CD14-positive monocyte (primary cell): ENCODE data around the gene FAM50B. TPM values are rescaled to one million over a fixed set of nuclear protein-coding genes. Genes with fewer than 3 reads are reported as not detected.

Source experiments
- DNase-seq, 3 donors: peaks; one replicate each; pipeline ENCODE4 v3.0.0-alpha.2; 2011 to 2022
- H2AFZ ChIP-seq: 2 replicates; pipeline ENCODE4 v1.6.0; 2012; ENCODE audit warnings: mild to moderate bottlenecking, low read depth, low read length, inconsistent platforms; ENCODE audit not compliant: insufficient read depth, poor library complexity, severe bottlenecking
- H3K27ac ChIP-seq, 2 donors: 1 replicate in 1 of 2; 2 replicates in 1 of 2; pipeline ENCODE4 v1.5.1; 2012 to 2013; ENCODE audit warnings: low read length in 2 of 2, control low read depth in 1 of 2, inconsistent platforms in 1 of 2, low read depth in 1 of 2, mild to moderate bottlenecking in 1 of 2
- H3K27me3 ChIP-seq, 2 donors: one replicate each; pipeline versions ENCODE4 v1.6.0 to v1.6.1; 2011 to 2013; ENCODE audit warnings: low read length in 2 of 2; ENCODE audit not compliant: control insufficient read depth in 2 of 2, insufficient read depth in 2 of 2
- H3K36me3 ChIP-seq, 2 donors: replicated peaks in 1 of 2; 1 replicate in 1 of 2; 2 replicates in 1 of 2; pipeline versions ENCODE4 v1.5.1 to v1.6.1; 2012 to 2013; ENCODE audit warnings: low read length in 2 of 2, control low read depth in 1 of 2, inconsistent platforms in 1 of 2, mild to moderate bottlenecking in 1 of 2; ENCODE audit not compliant: insufficient read depth in 2 of 2, control insufficient read depth in 1 of 2
- H3K4me1 ChIP-seq, 2 donors: 1 replicate in 1 of 2; 2 replicates in 1 of 2; pipeline versions ENCODE4 v1.5.1 to v1.6.1; 2012 to 2013; ENCODE audit warnings: low read length in 2 of 2, control low read depth in 1 of 2, inconsistent platforms in 1 of 2, mild to moderate bottlenecking in 1 of 2, moderate library complexity in 1 of 2; ENCODE audit not compliant: insufficient read depth in 2 of 2, control insufficient read depth in 1 of 2
- H3K4me2 ChIP-seq: replicated peaks from 2 replicates; pipeline ENCODE3; 2012; ENCODE audit warnings: low read length, moderate library complexity, mild to moderate bottlenecking; ENCODE audit not compliant: poor library complexity, severe bottlenecking; ENCODE audit errors: extremely low read depth
- H3K4me3 ChIP-seq, 3 experiments: fragments of 200-600 bp in 1 of 3; sonication (generic) in 1 of 3; replicated peaks in 1 of 3; 1 replicate in 2 of 3; 2 replicates in 1 of 3; pipeline ENCODE4 v1.5.1; 2011 to 2013; ENCODE audit warnings: low read length in 3 of 3, mild to moderate bottlenecking in 3 of 3, control low read depth in 2 of 3, low read depth in 2 of 3, inconsistent platforms in 1 of 3, moderate library complexity in 1 of 3
- H3K79me2 ChIP-seq: 2 replicates; pipeline ENCODE4 v1.6.0; 2012; ENCODE audit warnings: mild to moderate bottlenecking, control low read depth, inconsistent platforms, low read length, moderate library complexity; ENCODE audit not compliant: insufficient read depth
- H3K9ac ChIP-seq: 2 replicates; pipeline ENCODE4 v1.6.0; 2017; ENCODE audit warnings: low read length, mild to moderate bottlenecking; ENCODE audit not compliant: insufficient read depth, poor library complexity, severe bottlenecking
- H3K9me3 ChIP-seq, 2 donors: replicated peaks in 1 of 2; 1 replicate in 1 of 2; 2 replicates in 1 of 2; pipeline versions ENCODE4 v1.5.1 to v1.6.1; 2012 to 2013; ENCODE audit warnings: low read length in 2 of 2, control low read depth in 1 of 2; ENCODE audit not compliant: control insufficient read depth in 1 of 2, insufficient read depth in 1 of 2
- H4K20me1 ChIP-seq: 2 replicates; pipeline ENCODE4 v1.6.0; 2012; ENCODE audit warnings: mild to moderate bottlenecking, low read length, control low read depth, moderate library complexity; ENCODE audit not compliant: insufficient read depth
- H3K27ac Mint-ChIP-seq, 7 donors: one replicate each; pipeline ENCODE4 v1.8.0; 2020; ENCODE audit warnings: mild to moderate bottlenecking in 7 of 7, mixed read lengths in 7 of 7, moderate library complexity in 6 of 7, inconsistent platforms in 2 of 7
- H3K27me3 Mint-ChIP-seq, 3 donors: one replicate each; pipeline ENCODE4 v1.8.0; 2021 to 2022; ENCODE audit warnings: low read depth in 3 of 3, mild to moderate bottlenecking in 3 of 3, mixed read lengths in 3 of 3, moderate library complexity in 3 of 3, inconsistent platforms in 1 of 3
- H3K36me3 Mint-ChIP-seq, 2 donors: one replicate each; pipeline ENCODE4 v1.8.0; 2020; ENCODE audit warnings: mixed read lengths in 2 of 2, inconsistent platforms in 1 of 2, mild to moderate bottlenecking in 1 of 2
- H3K4me1 Mint-ChIP-seq: one replicate; pipeline ENCODE4 v1.8.0; 2020; ENCODE audit warnings: mild to moderate bottlenecking, mixed read lengths
- H3K4me3 Mint-ChIP-seq, 2 donors: one replicate each; pipeline ENCODE4 v1.8.0; 2020; ENCODE audit warnings: mild to moderate bottlenecking in 2 of 2, mixed read lengths in 2 of 2, moderate library complexity in 1 of 2
- H3K9me3 Mint-ChIP-seq, 7 donors: one replicate each; pipeline ENCODE4 v1.8.0; 2020 to 2022; ENCODE audit warnings: mixed read lengths in 7 of 7, mild to moderate bottlenecking in 6 of 7, moderate library complexity in 6 of 7, inconsistent platforms in 2 of 7
- CTCF ChIP-seq: fragments of 200-600 bp; IDR thresholded peaks from one replicate; pipeline ENCODE4 v1.8.0; 2022; ENCODE audit warnings: antibody characterized with exemption, mild to moderate bottlenecking
- WGBS: methylation state at CpG from one replicate; pipeline ENCODE4 v1.1.5; 2013; ENCODE audit warnings: missing lambda C conversion rate; ENCODE audit not compliant: insufficient coverage; 5-methylcytosine and 5-hydroxymethylcytosine counted together
- intact Hi-C, 2 donors: fragments of 100-400 bp; cut with micrococcal nuclease; formaldehyde crosslinking; loops; one replicate each; pipeline versions ENCODE4 v1.15.0 to v1.15.1; 2023
- polyA plus RNA-seq, 3 donors: library from polyadenylated mRNA; depleted of rRNA in 1 of 3; unstranded in 2 of 3; stranded (reverse) in 1 of 3; fragments of 300-500 nt in 2 of 3; fragments of >200 nt in 1 of 3; fragmentation: Illumina TruSeq in 2 of 3; gene quantifications; 1 replicate in 2 of 3; 2 replicates in 1 of 3; pipeline ENCODE4 v1.2.3, GENCODE V29; 2012 to 2021

Gene FAM50B
- polyA plus RNA-seq, 3 donors = 1.8 to 3.3 (median 3.0) TPM

GRCh38 chr6:3881711-3882421 is 32.7 kb downstream of the FAM50B start:
- no peaks in the 10 kb centered on the region for H3K4me1 Mint-ChIP-seq
- Histone ChIP-seq H4K20me1 (no peaks in the 10 kb centered on the region), H3K4me2 (no peak overlapping the region), H3K4me3 (no peak overlapping the region), H3K27ac (no peak overlapping the region), H3K36me3 (no peaks in the 10 kb centered on the region), H3K9me3 (no peaks in the 10 kb centered on the region), H3K4me1 (no peaks in the 10 kb centered on the region), H3K79me2 (no peaks in the 10 kb centered on the region), H3K9ac (no peak overlapping the region), H2AFZ (no peak overlapping the region), H3K27me3 (no peaks in the 10 kb centered on the region)
- 96% methylated on average over 9 of the region's 13 CpGs for WGBS
- no peak for DNase-seq
- no peak overlapping the region for H3K4me3 Mint-ChIP-seq
- intact Hi-C loops = no loop called here
- H3K27me3 Mint-ChIP-seq = peaks cover 2 to 4% (median 3%) of the 10 kb centered on the region in 3 donors
- no peak overlapping the region for H3K27ac Mint-ChIP-seq
- no peak for TF ChIP-seq CTCF
- no peaks in the 10 kb centered on the region for H3K9me3 Mint-ChIP-seq
- no peaks in the 10 kb centered on the region for H3K36me3 Mint-ChIP-seq

- H3K4me3 ChIP-seq = no peak overlapping the region
- H3K9me3 ChIP-seq = no peaks in the 10 kb centered on the region
- DNase-seq = no peak
- no peak overlapping the region for H2AFZ ChIP-seq
- no peaks in the 10 kb centered on the region for H4K20me1 ChIP-seq
- Mint-ChIP-seq H3K36me3 (no peaks in the 10 kb centered on the region), H3K4me3 (no peak overlapping the region), H3K9me3 (no peaks in the 10 kb centered on the region), H3K4me1 (no peaks in the 10 kb centered on the region), H3K27ac (no peak overlapping the region), H3K27me3 (peaks cover 2 to 4% (median 3%) of the 10 kb centered on the region in 3 donors)
- TF ChIP-seq CTCF = no peak
- no peaks in the 10 kb centered on the region for H3K36me3 ChIP-seq
- no peak overlapping the region for H3K4me2 ChIP-seq
- 83% methylated on average over 1 of the region's 3 CpGs for WGBS
- H3K27ac ChIP-seq = no peak overlapping the region
- H3K9ac ChIP-seq = no peak overlapping the region
- H3K27me3 ChIP-seq = no peaks in the 10 kb centered on the region
- intact Hi-C loops = no loop called here
- no peaks in the 10 kb centered on the region for H3K4me1 ChIP-seq
- H3K79me2 ChIP-seq = no peaks in the 10 kb centered on the region
These were observed 33.3 kb downstream of the FAM50B start for GRCh38 chr6:3882431-3882830.
